Keratinocyte (primary cell): ENCODE results near the gene SYT6. TPM values are rescaled to one million over a fixed set of nuclear protein-coding genes. Genes with fewer than 3 reads are reported as not detected.

Experiments
- DNase-seq: peaks from one replicate; pipeline ENCODE4 v3.0.0-alpha.2; 2011; ENCODE audit warnings: low read depth, missing footprints, low spot score
- FAIRE-seq: peaks from 2 replicates; lab custom pipeline; 2011; peaks lifted over from hg19 to GRCh38; lab: Jason Lieb, UNC
- H2AFZ ChIP-seq: 2 replicates; pipeline ENCODE4 v1.6.0; 2012; ENCODE audit warnings: low read length, control low read depth, inconsistent platforms; ENCODE audit not compliant: control insufficient read depth
- H3K27ac ChIP-seq: 2 replicates; pipeline ENCODE4 v1.5.1; 2011; ENCODE audit warnings: low read length; ENCODE audit not compliant: control insufficient read depth, insufficient read depth
- H3K27me3 ChIP-seq: 3 replicates; pipeline ENCODE4 v1.6.0; 2011; ENCODE audit warnings: low read length; ENCODE audit not compliant: control insufficient read depth, insufficient read depth; ENCODE audit errors: extremely low read depth
- H3K36me3 ChIP-seq, 2 experiments: 2 replicates in 1 of 2; 3 replicates in 1 of 2; pipeline ENCODE4 v1.5.1; 2011; ENCODE audit warnings: low read length in 2 of 2, mild to moderate bottlenecking in 1 of 2; ENCODE audit not compliant: control insufficient read depth in 2 of 2, insufficient read depth in 2 of 2; ENCODE audit errors: extremely low read depth in 1 of 2
- H3K4me1 ChIP-seq: 3 replicates; pipeline ENCODE4 v1.5.1; 2011; ENCODE audit warnings: low read length; ENCODE audit not compliant: control insufficient read depth, insufficient read depth; ENCODE audit errors: extremely low read depth
- H3K4me2 ChIP-seq: 3 replicates; pipeline ENCODE4 v1.6.0; 2011; ENCODE audit warnings: low read depth, low read length; ENCODE audit not compliant: control insufficient read depth, insufficient read depth; ENCODE audit errors: extremely low read depth
- H3K4me3 ChIP-seq, 3 experiments: fragments of 200-600 bp in 1 of 3; sonication (generic) in 1 of 3; 2 replicates in 2 of 3; 3 replicates in 1 of 3; pipeline ENCODE4 v1.5.1; 2011 to 2016; ENCODE audit warnings: low read length in 3 of 3, mild to moderate bottlenecking in 3 of 3, control low read depth in 2 of 3, inconsistent platforms in 1 of 3, low read depth in 1 of 3, mixed read lengths in 1 of 3, mixed run types in 1 of 3, moderate library complexity in 1 of 3; ENCODE audit not compliant: control insufficient read depth in 2 of 3, insufficient read depth in 2 of 3; ENCODE audit errors: extremely low read depth in 1 of 3
- H3K79me2 ChIP-seq: 2 replicates; pipeline ENCODE4 v1.6.0; 2012; ENCODE audit warnings: low read length; ENCODE audit not compliant: control insufficient read depth, insufficient read depth
- H3K9ac ChIP-seq: 3 replicates; pipeline ENCODE4 v1.6.0; 2011; ENCODE audit warnings: low read length; ENCODE audit not compliant: control insufficient read depth, insufficient read depth; ENCODE audit errors: extremely low read depth
- H3K9me1 ChIP-seq: 3 replicates; pipeline ENCODE4 v1.6.0; 2011; ENCODE audit warnings: low read length; ENCODE audit not compliant: control insufficient read depth, insufficient read depth; ENCODE audit errors: extremely low read depth
- H3K9me3 ChIP-seq: 2 replicates; pipeline ENCODE4 v1.5.1; 2012; ENCODE audit warnings: low read depth, low read length; ENCODE audit not compliant: control insufficient read depth
- H4K20me1 ChIP-seq: 3 replicates; pipeline ENCODE4 v1.6.0; 2011; ENCODE audit warnings: low read length; ENCODE audit not compliant: control insufficient read depth, insufficient read depth; ENCODE audit errors: extremely low read depth
- EZH2 ChIP-seq: IDR thresholded peaks from one replicate; pipeline ENCODE4 v1.6.1; 2012; ENCODE audit warnings: inconsistent platforms, mild to moderate bottlenecking, low read length, moderate library complexity
- dilution Hi-C: fragments of 300-500 bp; cut with MboI; formaldehyde crosslinking; loops from one replicate; pipeline ENCODE4 v1.7.0; 2020; ENCODE audit warnings: low sequenced_read_pairs; ENCODE audit not compliant: extremely low pct_ligation_motif_present
- polyA plus RNA-seq, 5 experiments: library from polyadenylated mRNA; depleted of rRNA in 3 of 5; stranded (reverse) in 3 of 5; stranded (forward) in 1 of 5; unstranded in 1 of 5; fragments of >200 nt; gene quantifications; 1 replicate in 1 of 5; 2 replicates in 3 of 5; 3 replicates in 1 of 5; pipeline versions ENCODE4 v1.2.1 to v1.2.3, GENCODE V29; 2011 to 2012; ENCODE audit warnings: missing spikeins in 2 of 5, low read depth in 1 of 5, low replicate concordance in 1 of 5
- TF ChIP-seq, protein P1 (sequence below), 3 experiments: IDR thresholded peaks in 1 of 3; conservative IDR thresholded peaks in 1 of 3; optimal IDR thresholded peaks in 1 of 3; 2 replicates in 2 of 3; 3 replicates in 1 of 3; pipeline versions ENCODE3 to v1.5.1; 2011; ENCODE audit warnings: low read length in 3 of 3, mild to moderate bottlenecking in 3 of 3, moderate library complexity in 2 of 3, control low read depth in 1 of 3, inconsistent platforms in 1 of 3; ENCODE audit not compliant: insufficient read depth in 2 of 3; ENCODE audit errors: extremely low read depth in 1 of 3

The SYT6 gene
- polyA plus RNA-seq, 1 donor (not counting 4 experiments of a cell fraction or from before 2014, with no cell fraction given) = not detected

DNA sequence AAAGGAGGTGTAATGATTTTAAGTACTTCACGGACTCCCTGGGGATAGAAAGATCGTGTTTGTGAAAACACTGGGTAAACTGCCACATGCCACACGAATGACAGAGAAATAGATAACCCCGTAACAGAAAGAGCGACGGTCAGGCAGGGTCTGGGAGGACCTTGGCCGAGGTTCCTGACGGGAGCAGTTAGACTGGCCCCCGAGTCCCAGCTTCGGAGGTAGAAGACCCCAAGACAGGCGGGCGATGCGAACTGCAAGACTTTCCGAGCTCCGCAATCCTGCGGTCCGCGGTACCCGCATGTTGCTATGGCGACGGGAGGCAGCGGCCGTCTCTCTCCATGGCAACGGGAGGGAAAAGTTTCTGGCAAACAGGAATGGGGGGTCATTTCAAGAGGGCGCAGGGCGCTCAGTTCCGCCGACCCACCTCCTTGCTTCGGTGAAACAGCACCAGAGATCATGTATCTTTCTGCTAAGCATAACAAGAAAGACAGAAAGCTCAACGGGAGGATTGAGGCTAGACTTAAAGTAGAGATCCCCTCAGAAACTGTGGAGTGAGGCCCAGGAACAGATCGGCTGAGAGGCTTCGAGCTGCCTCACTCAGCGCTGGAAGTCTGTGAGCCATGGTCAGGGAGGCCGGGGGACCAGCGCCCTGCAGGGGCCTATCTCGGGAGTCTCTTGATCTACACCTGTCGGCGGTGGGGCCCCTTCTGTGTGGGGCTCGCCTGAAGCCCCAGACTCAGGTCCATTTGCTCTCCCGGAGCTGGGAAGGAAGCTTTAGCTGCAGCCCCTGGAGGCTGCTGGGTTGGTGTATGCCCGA lies 685 bp upstream of the SYT6 start:
- Histone ChIP-seq H3K9ac (no peak overlapping the region), H2AFZ (no peak overlapping the region), H3K27ac (no peak overlapping the region), H3K4me3 (no peak overlapping the region), H3K27me3 (peaks cover 69% of the 10 kb centered on the region), H4K20me1 (peaks cover 14% of the 10 kb centered on the region), H3K79me2 (no peaks in the 10 kb centered on the region), H3K9me1 (no peaks in the 10 kb centered on the region), H3K4me2 (peak overlapping the region; percentile 36), H3K9me3 (no peaks in the 10 kb centered on the region), H3K4me1 (peaks cover 15% of the 10 kb centered on the region), H3K36me3 (no peaks in the 10 kb centered on the region)
- peak; percentile 94 for TF ChIP-seq EZH2
- TF ChIP-seq, protein P1, sequence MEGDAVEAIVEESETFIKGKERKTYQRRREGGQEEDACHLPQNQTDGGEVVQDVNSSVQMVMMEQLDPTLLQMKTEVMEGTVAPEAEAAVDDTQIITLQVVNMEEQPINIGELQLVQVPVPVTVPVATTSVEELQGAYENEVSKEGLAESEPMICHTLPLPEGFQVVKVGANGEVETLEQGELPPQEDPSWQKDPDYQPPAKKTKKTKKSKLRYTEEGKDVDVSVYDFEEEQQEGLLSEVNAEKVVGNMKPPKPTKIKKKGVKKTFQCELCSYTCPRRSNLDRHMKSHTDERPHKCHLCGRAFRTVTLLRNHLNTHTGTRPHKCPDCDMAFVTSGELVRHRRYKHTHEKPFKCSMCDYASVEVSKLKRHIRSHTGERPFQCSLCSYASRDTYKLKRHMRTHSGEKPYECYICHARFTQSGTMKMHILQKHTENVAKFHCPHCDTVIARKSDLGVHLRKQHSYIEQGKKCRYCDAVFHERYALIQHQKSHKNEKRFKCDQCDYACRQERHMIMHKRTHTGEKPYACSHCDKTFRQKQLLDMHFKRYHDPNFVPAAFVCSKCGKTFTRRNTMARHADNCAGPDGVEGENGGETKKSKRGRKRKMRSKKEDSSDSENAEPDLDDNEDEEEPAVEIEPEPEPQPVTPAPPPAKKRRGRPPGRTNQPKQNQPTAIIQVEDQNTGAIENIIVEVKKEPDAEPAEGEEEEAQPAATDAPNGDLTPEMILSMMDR (optimal IDR thresholded peaks at IDR 0.05 in 1 of 3, IDR thresholded peaks at IDR 0.05 in 1 of 3, conservative IDR thresholded peaks at IDR 0.05 in 1 of 3; ENCODE audit: extremely low read depth in 1 of 3, insufficient read depth in 2 of 3, low read length in 3 of 3) = no peak
- dilution Hi-C loops = no loop called here
- DNase-seq (no peak), FAIRE-seq (no peak)

DNA sequence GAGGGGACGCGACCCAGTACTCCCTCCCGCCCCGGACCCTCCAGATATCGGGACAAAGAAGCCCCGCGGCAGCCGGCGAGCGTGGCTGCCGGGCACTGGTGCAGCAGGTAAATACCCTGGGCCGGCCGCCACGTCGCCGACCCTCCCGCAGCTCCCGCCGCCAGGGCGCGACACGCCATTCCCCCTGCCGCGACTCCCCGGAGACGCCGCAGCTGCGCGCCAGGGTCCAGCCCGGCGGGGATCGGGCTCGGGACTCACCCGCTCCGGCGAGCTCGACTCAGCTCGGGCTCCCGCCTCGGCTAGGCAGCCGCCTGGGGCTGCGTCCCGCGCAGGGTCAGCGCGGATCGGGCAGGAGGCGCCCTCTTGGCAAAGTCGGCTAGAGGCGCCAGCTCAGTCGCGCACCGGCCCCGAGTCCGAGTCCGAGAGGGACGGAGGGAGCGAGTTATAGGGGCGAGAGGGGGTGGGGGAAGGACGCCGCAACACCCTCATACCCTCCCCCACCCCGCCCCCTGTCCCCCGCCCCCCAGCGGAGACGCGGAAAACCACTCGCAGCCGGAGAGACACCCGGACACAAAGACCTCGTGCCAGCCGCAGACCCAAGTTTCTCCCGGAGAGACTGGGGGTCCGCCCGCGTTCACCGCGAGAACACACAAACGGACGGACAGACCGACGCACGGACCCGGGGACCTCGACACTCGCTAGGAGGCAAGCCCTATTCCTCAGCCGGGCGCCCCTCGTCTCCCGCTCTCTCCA lies 985 bp downstream of the SYT6 start:
- Histone ChIP-seq H3K36me3 (no peaks in the 10 kb centered on the region), H2AFZ (peak overlapping the region; percentile 5), H3K4me1 (peaks cover 15% of the 10 kb centered on the region), H3K9me3 (no peaks in the 10 kb centered on the region), H3K79me2 (no peaks in the 10 kb centered on the region), H3K9me1 (no peaks in the 10 kb centered on the region), H3K9ac (no peak overlapping the region), H4K20me1 (peaks cover 14% of the 10 kb centered on the region), H3K4me2 (peak overlapping the region; percentile 40), H3K27ac (no peak overlapping the region), H3K4me3 (peak overlapping the region in 2 of 3 experiments; percentile 3 to 35), H3K27me3 (peaks cover 67% of the 10 kb centered on the region)
- no peak for FAIRE-seq
- dilution Hi-C loops = no loop called here
- TF ChIP-seq, protein P1 (optimal IDR thresholded peaks at IDR 0.05 in 1 of 3, IDR thresholded peaks at IDR 0.05 in 1 of 3, conservative IDR thresholded peaks at IDR 0.05 in 1 of 3; ENCODE audit: extremely low read depth in 1 of 3, insufficient read depth in 2 of 3, low read length in 3 of 3) = no peak
- no peak for TF ChIP-seq EZH2
- no peak for DNase-seq
